Skin epidermis (tissue), 12 donors: Measurements from ENCODE around the gene RPP40.
A peak's percentile ranks its signal among the peaks of the same experiment; 100 is the strongest.
"Not testable (repeated sequence)": the region's sequence is repeated elsewhere in the genome, so short reads cannot be mapped to it uniquely, and the experiment has no call there.

Source experiments
- H3K27ac ChIP-seq, 21 experiments: fragments of 200-600 bp; sonication (generic) in 11 of 21; one replicate each; pipeline ENCODE4 v1.5.0; 2020; ENCODE audit warnings: mild to moderate bottlenecking in 3 of 21, inconsistent platforms in 2 of 21, moderate library complexity in 2 of 21
- H3K4me3 ChIP-seq, 7 experiments: fragments of 200-600 bp; sonication (generic) in 2 of 7; one replicate each; pipeline ENCODE4 v1.5.0; 2020; ENCODE audit warnings: inconsistent platforms in 2 of 7, mild to moderate bottlenecking in 2 of 7, moderate library complexity in 1 of 7

RPP40 gene

DNA sequence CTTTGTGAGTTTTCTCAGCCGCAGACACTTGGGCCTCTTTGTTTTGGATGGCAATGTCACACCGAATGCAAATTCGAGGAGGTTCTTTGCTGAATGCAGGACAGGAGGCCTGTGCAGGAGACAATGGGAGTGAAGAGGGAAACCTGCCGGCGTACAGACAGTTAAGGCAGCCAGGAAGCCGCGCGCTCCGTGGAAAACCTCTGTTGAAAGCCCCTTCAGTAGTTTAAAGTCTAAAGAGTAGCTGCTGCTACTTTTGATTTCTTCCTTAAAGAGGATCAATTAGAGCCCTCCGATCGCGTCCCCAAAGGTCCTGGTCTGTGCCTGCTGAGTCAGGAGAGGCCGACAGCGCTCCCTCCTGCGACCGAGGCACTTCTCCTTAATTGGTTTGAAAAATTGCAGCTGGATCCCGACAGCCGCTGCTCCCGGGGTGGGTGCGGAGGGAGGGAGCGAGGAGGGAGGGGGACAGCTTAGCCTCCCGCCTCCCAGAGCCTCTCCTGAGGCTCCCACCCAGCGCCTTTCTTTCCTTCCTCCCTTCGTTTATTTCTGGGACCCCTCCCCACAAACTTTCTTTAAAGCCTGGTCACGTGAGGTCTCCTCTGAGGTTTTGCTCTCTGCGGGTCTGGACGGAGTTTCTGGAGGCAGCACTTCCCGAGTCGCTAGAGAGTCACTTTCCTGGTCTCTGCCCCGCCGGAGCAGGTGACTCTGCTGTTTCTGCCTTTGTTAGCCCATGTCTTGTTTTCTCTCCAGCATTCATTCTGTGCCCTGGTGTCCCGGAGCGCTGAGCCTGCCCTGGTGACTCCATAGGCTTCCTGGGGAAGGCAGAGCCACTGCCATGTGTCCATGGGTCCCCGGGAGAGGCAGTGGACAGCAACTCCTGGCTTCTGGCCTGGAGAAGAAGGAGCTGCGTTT, 22.3 kb upstream of the RPP40 start:
- Histone ChIP-seq H3K27ac (peak overlapping the region in 18 of 21 experiments; percentile 9 to 82 (median 38)), H3K4me3 (peak overlapping the region; percentile 31 to 52 (median 38))

DNA sequence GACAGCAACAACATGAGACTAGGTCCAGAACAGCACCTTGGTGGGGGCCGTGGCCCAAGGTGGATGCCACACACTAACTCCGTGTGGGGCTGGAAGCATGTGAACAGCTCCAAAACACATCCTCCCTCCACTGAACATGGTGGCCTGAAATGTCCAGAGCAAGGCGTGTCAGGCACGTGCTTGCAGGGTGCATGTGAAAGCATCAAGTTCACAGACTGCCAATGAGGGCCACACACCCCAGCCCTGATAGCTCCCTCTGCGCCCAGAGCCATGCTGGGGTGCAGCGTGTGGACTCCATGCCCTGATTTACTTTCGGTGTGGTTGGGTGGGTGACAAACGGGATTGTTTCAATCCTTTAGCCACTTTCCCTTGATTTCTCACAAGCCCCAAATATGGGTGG, 20.1 kb upstream of the RPP40 start:
- Histone ChIP-seq H3K27ac (no peak overlapping the region), H3K4me3 (no peak overlapping the region)

DNA sequence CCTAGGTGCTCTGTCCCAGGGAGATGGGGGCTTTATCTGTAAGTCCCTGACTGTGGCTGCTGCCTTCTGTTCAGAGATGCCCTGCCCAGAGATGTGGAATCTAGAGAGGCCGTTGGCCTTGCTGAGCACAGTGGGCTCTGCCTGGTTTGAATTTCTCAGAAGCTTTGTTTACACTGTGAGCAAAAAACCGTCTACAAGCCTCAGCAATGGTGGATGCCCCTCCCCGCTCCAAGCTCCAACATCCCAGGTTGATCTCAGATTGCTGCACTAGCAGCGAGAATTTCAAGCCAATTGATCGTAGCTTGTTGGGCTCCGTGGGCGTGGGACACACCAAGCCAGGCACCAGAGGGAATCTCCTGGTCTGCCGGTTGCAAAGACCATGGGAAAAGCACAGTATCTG, 16.3 kb upstream of the RPP40 start:
- Histone ChIP-seq H3K27ac (no peak overlapping the region), H3K4me3 (no peak overlapping the region)

DNA sequence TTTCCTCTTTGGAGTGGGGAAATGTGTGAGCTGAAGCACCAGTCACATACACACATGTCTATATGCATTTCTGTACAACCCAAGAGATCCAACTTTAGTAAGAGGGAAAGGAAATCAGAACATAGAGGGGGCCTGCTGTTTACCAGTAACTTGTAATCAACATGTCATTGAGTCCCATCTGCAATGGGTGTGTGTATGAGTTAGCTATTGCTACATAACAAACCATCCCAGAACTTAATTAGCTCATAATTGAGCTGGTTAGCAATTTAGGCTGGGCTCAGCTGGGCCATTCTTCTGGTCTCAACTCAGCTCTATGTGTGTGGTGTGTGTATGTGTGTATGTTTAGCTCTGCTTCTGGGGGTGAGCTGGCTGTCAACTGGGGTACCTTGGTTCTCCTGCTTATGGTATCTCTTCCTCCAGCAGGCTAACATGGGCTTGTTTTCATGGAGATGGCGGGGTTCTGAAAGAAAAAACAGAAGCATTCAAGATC, 10.3 kb upstream of the RPP40 start:
- H3K27ac ChIP-seq: no peak overlapping the region
- H3K4me3 ChIP-seq: no peak overlapping the region

DNA sequence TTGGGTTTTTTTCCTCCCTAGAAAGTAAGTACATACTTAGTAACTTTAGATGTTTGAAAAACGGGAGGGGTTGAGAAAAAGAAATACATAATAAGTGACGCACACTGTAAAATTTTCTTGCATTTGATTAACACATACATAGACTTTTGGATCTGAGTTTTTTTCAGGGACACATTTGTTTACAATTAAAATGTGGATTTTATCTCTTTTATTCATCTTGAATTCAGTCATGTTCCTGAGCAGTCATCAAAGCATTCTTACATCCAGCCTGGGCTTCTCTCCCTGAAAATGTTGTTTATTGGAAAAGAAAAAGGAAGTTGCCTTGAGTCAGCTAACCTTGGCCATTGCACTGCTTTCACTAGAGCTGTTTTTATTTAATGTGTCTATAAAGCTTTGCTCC, 8.7 kb upstream of the RPP40 start:
- Histone ChIP-seq H3K27ac (peak overlapping the region in 1 of 21 experiments; percentile 14), H3K4me3 (no peak overlapping the region)

DNA sequence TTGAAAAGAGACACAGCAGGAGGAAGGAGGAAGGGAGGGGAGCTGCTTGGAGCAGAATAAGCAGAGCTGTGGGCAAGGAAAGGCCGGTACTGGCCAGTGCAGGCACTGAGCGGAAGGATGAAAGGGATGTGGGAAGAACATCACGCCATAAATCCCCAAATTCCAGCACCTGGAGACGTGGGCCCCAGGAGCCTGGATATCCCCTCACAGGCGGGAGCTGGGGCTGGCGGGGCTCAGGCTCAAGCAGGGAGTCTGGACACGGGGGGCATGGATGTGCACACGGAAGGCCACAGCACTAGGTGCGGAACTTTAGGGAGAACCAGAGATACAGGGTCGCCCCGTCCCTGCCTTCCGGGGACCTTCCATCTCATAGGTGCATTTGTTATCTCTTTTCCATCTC, 7.5 kb upstream of the RPP40 start:
- H3K4me3 ChIP-seq: no peak overlapping the region
- H3K27ac ChIP-seq: no peak overlapping the region

DNA sequence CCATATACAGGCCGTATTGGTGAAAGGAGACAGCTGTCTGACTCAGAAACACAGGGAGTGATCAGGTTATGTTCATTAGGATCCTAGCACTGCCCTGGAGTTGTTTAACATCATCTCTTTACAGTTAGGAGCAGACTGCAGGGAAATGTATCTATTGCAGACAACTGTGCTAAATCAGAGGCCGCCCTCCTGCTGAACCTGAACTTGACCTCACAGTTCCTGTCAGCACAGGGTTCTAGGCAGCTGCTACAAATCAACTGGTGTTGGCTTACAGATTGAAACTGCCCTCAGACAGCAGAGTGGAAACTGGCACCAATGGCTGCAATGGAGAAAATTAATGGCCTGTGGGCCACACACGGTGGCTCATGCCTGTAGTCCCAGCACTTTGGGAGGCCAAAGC, 3.7 kb upstream of the RPP40 start:
- Histone ChIP-seq H3K27ac (no peak overlapping the region), H3K4me3 (no peak overlapping the region)

DNA sequence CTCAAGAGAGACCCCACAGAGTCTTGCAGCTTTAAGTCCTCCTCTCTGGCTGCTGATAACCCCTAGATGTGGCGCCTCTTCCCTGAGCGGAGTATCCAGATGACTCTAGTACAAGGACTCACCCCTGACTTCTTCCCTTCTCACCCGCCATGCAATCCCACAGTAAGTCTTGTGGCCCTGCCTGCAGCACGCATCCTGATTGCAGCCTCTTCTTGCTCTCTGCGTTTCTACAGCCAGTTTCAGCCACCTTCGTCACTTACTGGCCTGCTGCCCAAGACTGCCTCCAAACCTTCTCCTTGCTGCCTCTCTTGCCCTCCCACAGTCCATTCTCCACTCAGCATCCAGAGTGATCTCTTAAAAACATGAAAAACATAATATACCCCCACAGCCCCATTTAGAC, 2.4 kb upstream of the RPP40 start:
- no peak overlapping the region for H3K27ac ChIP-seq
- H3K4me3 ChIP-seq: no peak overlapping the region

DNA sequence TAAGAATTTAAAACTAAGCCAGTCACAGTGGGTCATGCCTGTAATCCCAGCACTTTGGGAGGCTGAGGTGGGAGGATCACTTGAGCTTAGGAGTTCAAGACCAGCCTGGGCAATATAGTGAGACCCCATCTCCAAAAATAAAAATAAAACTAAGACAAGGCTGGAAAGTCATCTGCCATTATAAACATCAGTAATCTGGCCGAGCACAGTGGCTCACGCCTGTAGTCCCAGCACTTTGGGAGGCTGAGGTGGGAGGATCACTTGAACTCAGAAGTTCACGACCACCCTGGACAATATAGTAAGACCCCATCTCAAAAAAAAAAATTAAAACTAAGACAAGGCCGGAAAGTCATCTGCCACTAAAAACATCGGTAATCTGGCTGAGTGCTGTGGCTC, 1.2 kb upstream of the RPP40 start:
- H3K27ac ChIP-seq: peak overlapping the region in 3 of 21 experiments; percentile 81 to 88 (median 83)
- not testable (repeated sequence) for H3K4me3 ChIP-seq

DNA sequence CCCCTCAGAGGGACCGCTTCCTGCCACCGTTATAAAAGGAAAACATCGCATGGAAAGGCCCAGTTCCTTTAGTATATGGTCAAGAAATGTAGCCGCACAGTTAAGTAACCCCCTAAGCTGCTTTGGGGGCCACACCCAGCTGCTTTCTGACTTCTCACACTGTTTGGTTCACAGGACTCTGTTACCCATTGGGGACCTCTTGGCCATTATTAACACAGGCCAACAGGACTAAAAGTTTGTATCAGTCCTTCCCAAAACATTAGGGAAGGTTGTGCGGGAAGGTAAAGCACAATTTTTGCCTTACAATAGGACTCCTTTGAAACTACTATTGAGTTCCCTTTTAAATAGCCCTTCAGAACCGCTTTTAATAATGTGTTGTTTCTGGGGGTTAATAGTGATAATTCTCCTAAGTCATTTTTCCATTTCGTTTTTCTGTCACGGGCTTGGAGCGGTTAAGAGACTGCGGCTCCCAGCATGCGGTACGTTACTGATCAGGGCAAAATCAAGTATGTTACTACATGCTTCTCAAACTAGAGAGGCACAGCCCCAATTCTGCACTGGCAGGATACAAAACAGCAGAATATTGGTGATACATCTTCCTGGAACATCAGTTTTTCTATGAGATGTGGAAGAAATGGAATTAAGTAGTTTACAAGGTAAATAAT, 668 bp upstream of the RPP40 start:
- peak overlapping the region in 20 of 21 experiments; percentile 55 to 95 (median 86) for H3K27ac ChIP-seq
- H3K4me3 ChIP-seq: peak overlapping the region; percentile 45 to 84 (median 61)

DNA sequence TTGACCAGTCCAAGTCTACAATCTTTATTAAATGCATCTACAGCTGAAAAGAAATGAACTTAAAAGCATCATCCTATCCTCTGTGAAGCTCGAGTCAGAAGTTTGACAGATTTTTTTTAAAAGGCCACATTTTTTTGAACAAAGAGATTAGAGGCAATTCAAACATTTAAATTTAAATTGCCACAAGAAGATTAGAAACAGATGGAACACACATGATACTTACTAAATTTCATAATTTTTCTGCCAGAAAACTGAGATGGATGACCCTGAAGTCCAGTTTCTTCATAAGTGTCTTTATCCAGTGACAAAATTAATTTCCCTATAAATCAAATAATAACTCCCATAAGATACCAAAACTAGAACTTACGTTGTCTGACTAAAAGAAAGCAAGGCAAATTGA, 4.3 kb downstream of the RPP40 start:
- Histone ChIP-seq H3K27ac (no peak overlapping the region), H3K4me3 (no peak overlapping the region)

DNA sequence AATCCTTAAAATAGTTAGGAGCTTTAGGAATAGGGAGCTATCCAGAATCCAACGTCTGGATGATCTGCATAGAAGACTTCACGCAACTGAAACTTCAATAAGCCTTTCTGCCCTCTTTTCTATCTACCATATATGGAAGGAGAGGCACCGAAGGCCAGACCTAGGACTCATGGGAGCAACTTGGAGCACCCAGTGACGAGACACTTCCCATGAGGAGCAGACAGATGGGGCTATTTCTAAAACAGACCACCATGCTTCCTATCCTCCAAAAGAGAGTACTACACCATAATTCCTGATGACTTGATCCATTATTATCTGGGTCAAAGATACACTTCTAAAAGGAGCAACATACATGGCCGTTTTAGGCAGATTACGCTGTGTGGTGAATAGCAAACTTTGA, 6.0 kb downstream of the RPP40 start:
- no peak overlapping the region for H3K4me3 ChIP-seq
- no peak overlapping the region for H3K27ac ChIP-seq

DNA sequence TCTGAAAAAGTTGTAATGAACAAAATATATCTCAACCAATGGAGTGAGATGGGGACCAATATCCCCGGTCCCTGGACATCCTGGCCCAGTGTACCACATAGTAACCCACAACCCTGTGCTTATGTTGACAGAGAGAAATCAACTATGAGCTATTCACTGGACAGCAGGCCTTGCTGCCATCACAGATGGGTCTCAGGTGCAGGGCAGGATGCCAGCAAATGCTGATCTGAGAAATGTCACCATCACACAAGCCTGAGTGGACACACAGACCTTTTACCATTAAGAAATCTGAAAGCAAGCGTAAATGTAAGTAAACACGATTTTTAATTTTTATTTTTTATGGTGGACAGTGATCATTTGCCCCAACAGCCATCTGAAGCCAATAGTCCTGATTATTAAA, 9.1 kb downstream of the RPP40 start:
- Histone ChIP-seq H3K4me3 (no peak overlapping the region), H3K27ac (no peak overlapping the region)

DNA sequence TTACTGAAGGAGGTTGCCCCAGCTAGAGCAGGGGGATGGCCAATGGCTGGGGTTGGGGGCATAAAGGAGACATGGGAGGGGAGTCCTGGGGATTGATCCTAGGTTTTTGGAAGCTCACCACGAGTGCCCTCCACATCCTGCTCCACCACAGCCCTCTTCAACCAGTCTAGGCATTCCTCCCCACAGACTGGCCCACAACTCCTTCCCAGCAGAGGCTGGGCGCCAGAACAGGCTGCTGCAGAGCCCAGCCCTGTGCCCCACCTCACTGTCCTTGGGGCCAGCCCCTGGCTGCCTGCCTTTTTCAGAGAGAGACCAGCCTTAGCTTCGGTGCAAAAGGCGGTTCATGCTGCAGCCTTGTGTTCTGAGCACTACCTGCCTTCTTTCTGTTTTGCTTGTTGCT, 16.4 kb downstream of the RPP40 start:
- H3K4me3 ChIP-seq: no peak overlapping the region
- no peak overlapping the region for H3K27ac ChIP-seq

DNA sequence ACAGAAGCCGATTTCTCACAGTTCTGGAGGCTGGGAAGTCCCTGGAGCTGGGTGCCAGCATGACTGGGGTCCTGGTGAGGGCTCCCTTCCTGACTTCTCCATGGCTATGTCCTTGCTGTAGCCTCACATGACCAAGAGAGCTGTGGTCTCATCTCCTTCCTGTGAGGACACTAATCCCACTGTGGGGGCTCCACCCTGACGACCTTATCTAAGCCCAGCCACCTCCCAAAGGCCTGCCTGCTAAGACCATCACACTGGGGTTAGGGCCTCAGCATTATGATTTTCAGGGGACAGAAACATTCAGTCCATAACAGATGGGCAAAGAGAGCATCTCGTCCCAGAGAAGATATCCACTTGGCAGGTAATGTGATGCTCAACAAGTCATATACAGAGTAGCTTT, 16.8 kb downstream of the RPP40 start:
- no peak overlapping the region for H3K4me3 ChIP-seq
- H3K27ac ChIP-seq: no peak overlapping the region

DNA sequence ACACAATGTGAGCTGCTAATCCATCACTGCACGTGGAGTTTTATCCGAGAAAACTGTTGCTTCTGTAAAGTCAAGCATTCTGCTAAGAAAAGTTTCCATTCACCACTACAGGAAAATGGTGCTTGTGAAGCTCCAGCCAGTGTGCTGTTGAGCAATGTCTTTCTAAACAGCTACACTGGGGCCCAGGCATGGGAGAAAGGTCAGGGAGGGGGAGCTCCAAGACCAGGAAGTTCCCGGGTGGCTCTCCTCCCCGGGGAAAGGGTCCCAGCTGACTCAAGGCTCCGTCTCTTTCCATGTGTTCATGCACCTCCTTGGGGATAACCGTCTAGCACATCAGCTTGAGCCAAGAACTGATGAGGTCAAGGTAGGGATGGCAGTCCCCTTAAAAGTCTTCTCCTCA, 20.5 kb downstream of the RPP40 start:
- Histone ChIP-seq H3K4me3 (no peak overlapping the region), H3K27ac (no peak overlapping the region)

DNA sequence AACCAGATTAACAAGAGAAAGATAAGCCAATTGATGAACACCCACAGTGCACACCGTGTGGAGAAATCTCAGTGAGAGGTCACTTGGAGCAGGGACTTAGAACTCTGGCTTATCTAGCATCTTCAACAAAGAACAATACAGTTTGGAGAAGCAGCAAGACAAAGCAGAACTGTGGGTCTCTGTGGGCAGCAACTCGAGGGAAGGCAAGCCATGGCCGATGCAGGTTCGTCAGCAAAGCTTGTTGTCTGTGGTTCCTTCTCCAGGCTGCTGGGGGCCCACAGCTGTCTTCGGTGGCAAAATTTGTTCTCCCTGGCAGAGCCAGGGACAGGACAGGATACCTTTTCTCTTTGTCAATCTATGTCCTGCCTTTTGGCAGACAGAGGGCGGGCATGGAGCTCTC, 22.1 kb downstream of the RPP40 start:
- Histone ChIP-seq H3K4me3 (no peak overlapping the region), H3K27ac (no peak overlapping the region)

DNA sequence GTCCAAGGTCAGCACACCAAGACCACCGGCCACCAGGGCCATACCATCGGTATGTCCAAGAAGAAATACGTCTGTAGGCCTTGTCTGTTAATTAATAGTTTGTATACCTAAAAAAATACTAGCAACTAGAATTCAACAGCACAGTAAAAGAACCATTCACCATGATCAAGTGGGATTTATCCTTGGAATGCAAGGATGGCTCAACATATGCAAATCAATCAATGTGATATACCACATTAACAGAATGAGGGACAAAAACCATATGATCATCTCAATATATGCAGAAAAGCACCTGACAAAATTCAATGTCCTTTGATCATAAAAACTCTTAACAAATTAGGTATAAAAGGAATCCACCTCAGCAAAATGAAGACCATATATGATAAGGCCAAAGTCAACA, 24.4 kb downstream of the RPP40 start:
- no peak overlapping the region for H3K4me3 ChIP-seq
- H3K27ac ChIP-seq: no peak overlapping the region

DNA sequence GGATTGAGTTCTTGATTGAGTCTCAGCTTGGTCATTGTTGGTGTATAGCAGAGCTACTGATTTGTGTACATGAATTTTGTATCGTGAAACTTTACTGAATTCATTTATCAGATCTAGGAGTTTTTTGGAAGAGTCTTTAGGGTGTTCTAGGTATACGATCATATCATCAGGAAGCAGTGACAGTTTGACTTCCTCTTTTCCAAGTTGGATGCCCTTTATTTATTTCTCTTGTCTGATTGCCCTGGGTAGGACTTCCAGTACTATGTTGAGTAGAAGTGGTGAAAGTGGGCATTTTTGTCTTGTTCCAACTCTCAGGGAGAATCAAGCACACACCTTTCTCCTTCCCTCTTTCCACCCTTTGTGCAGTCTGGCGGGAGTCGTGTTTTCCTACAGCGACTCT, 26.4 kb downstream of the RPP40 start:
- Histone ChIP-seq H3K4me3 (no peak overlapping the region), H3K27ac (no peak overlapping the region)

DNA sequence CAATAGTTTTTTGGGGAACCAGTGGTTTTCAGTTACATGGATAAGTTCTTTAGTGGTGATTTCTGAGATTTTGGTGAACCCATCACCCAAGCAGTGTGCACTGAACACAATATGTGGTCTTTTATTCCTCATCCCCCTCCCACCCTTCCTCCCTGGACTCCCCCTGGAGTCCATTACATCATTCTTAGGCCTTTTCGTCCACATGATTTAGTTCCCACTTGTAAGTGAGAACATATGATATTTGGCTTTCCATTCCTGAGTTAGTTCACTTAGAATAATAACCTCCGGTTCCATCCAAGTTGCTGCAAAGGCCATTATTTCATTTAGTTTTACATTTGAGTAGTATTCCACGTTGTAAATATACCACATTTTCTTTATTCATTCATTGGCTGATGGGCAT, 28.3 kb downstream of the RPP40 start:
- H3K4me3 ChIP-seq: no peak overlapping the region
- no peak overlapping the region for H3K27ac ChIP-seq

DNA sequence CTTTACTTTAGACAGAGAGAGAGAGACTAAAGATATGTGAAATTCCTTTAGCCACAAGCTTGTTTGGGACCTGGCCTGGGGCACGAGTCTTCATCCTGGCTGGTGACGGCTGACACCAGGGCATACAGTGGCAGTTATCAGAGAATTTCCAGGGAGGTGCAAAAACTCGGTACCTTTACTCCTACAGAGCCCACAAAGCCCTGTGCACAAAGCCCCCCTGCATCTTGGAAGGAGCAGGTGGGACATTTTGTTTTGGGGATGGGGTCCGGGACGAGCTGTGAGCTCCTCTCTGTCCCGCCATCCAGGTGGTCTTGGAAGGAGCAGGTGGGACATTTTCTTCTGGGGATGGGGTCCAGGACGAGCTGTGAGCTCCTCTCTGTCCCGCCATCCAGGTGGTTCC, 28.9 kb downstream of the RPP40 start:
- H3K4me3 ChIP-seq: no peak overlapping the region
- no peak overlapping the region for H3K27ac ChIP-seq
